DMS79 treated with DMSO at 0.1 percent for 48 hours (cell line): ENCODE measurements around the gene GPAM.
"Not testable (repeated sequence)": the region's sequence is repeated elsewhere in the genome, so short reads cannot be mapped to it uniquely, and the experiment has no call there.

Experiments used
- DNase-seq: peaks from one replicate; lab custom pipeline; 2025; lab: John Stamatoyannopoulos, UW

Gene GPAM

GRCh38 chr10:112132435-112132834, 51.1 kb downstream of the GPAM start:
- DNase-seq = no peak

- DNase-seq = no peak
These were observed 51.6 kb downstream of the GPAM start for GRCh38 chr10:112131996-112132395.

- no peak for DNase-seq
These were observed 52.2 kb downstream of the GPAM start for GRCh38 chr10:112131346-112131745.

- DNase-seq = no peak
These were observed 56.7 kb downstream of the GPAM start for GRCh38 chr10:112126901-112127300.

- DNase-seq = no peak
These were observed 57.4 kb downstream of the GPAM start for GRCh38 chr10:112126172-112126571.

GRCh38 chr10:112124866-112125265, 58.7 kb downstream of the GPAM start:
- no peak for DNase-seq

- DNase-seq = no peak
These were observed 60.7 kb downstream of the GPAM start for GRCh38 chr10:112122827-112123226.

- DNase-seq = no peak
These were observed 63.1 kb downstream of the GPAM start for GRCh38 chr10:112120491-112120890.

- no peak for DNase-seq
These were observed 67.7 kb downstream of the GPAM start for GRCh38 chr10:112115781-112116385.

- not testable (repeated sequence) for DNase-seq
These were observed 73.8 kb downstream of the GPAM start for GRCh38 chr10:112109779-112110178.
